Measurements from ENCODE around the gene NTMT1.

NTMT1 gene

DNA sequence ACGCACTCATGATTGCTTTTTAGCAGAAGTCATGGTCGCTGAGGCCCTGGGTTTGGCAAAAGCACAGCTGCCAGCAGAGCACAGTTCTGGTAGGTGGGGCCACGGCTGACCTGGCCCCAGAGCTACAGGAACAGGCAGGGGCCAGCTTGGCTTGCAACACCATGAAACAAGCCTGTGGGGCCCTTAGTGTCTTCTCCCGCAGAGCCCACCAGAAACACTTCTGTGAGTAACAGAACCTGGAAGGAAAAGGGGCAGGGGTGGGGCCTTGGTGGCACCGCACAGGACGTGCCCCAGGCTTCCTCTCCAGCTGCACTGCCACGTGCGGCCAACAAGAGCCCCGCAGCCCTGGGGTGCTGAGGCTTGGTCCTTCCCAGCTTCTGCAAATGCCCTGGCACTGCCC lies 11.1 kb downstream of the NTMT1 start:
- no peak for DNase-seq (ENCODE audit: low read depth, low spot score)

DNA sequence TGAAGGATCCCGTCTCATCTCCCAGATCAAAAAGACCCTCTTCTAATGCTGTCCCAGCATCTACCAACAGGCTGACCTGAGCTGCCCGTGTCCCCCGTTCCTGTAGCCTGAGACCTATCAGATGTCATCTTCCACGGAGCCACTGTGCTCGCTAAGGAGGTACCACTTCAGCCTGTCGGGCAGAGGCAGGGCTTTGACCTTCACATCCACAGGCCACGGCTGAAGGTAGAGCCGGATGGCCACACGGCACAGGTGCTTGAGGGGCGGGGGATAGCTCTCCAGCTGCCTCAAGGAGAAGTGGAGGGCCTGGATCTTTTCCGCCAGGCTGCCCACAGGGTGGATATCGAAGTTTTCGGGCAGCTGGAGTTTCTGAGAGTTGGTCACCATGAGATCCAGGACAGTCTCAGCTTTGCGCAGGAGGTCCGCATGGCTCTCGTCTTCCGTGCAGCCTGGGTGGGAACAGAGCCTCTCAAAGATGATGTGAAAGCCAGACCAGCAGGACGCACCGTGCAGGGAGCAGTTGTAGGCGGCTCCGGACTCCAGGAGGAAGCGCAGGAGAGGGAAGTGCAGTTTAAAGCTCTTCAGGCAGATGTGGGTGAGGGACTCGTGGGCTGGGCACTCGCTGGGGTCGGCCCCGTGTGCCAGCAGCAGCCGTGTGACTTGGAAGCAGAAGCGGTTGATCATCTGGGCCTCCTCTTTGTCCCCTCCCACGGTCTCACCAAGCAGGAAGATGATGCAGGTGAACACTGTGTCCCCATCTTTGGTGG lies 11.9 kb downstream of the NTMT1 start:
- no peak for DNase-seq (ENCODE audit: low read depth, low spot score)

DNA sequence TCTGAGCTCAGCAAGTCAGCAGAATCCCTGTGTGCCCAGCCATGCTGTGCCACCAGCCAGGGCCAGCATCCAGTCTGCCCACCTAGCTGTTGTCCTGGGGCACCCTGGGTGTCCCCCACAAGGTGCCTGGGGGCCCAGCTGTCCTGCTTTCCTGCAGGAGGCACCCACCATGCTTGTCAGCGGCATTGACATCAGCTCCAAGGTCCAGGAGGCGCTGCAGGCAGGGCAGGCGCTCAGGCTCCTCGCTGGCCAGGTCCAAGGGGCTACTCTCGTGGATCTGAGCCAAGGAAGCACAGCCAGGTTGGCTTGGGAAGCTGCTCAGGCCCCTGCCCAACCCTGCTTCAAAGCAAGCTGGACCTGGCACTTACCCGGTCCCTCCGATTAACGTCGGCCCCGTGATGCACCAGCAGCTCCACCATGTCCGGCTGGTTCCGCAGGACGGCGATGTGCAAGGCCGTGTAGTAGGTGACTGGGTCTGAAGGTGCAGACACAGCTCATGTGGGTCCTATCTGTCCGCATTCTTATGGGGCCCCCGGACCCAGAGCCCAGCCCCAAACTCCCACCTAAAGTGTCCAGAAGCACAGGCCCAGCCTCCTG lies 13.2 kb downstream of the NTMT1 start:
- DNase-seq (ENCODE audit: low read depth, low spot score): no peak

DNA sequence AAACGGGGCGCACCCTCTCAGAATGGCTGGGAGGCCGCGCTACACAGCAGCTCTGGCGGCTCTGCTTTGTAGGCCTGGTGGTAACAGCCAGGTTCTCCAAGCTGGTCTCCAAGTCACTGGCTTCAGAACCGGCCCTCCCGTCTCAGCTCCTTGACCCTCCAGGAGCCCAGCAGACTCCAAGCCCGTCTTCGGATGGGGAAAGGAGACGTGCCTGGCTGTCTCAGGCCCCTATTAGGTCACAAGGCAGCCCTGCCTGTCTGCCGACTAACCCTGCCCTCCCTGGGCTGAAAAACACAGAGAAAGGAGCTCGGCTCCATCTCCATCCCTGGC lies 13.8 kb downstream of the NTMT1 start:
- no peak for DNase-seq (ENCODE audit: low read depth, low spot score)

DNA sequence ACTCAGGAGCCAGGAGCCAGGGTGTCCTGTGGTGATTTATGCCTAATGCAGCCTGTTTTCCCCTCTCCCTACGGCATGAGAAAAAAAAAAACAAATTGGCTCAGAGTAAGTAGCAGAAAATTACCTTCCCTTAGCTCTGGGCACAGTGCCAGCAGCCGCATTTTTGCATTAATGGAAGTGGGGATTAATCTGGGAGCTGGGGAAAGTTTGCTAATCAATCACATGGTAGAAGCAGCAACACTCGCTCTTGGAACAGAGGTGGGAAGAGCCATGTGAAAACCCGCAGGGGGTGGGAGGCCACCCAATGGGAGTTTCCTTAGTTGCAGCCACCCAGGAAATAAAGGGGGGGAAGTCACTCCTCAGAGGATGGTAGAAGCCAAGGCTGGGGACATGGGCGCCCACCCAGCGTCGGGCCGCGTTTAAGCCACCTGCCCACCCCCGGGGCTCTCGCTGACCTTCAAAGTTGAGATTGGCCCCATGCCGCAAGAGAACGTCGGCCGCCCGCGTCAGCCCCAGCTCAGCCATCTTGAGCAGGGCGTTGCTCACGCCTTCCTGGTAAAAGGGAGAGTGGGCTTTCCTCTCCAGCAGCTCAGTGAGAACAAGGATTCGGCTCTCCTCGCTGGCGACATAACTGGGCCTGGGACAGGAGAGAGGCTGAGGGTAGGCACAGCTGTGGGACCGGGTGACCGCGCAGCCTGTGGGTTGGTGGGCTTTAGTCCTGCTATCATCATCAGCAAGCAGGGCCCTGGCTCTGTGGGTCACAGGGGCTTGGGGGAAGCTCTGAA lies 14.3 kb downstream of the NTMT1 start:
- DNase-seq (ENCODE audit: low read depth, low spot score): peak; percentile 96

DNA sequence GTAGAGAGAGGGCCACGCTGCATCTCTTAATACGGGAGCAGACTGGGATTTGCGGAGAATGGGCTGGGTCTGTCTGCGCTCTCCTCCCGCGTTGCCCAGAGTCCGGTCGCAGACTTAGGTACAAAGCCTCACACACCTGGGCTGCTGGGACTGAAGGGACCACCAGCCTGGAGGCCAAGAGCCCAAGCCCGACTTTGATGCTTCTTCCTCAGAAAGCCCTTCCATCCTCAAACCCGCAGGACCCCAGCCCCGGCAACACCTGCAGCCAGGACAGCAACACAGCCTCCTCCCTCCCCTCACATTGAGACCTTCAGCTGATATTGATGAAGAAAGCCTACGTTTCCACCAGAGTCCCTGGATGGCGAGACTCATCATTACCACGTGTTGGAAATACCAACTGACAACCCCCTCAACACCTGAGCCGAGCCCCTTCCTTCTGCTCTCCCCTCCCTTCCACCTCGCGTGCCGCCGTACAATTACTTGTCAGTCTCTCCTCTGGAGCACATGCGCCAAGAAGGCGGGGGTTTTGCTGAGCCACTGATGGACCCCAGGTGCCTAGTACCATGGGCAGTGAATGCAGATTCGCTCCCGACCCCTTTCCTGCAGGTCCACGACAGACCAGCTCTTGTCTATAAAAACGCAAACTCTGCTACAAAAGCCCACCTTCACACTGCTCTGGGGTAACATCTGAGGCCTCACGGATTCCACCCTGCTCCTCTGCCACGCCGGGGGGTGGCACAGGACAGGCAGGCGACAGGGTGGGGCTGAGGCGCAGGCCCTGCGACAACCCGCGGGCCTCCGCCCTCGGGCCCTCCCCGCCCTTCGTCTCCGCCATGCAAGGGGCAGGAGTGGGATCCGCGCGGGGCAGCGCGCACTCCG lies 15.1 kb downstream of the NTMT1 start:
- DNase-seq (ENCODE audit: low read depth, low spot score): no peak

DNA sequence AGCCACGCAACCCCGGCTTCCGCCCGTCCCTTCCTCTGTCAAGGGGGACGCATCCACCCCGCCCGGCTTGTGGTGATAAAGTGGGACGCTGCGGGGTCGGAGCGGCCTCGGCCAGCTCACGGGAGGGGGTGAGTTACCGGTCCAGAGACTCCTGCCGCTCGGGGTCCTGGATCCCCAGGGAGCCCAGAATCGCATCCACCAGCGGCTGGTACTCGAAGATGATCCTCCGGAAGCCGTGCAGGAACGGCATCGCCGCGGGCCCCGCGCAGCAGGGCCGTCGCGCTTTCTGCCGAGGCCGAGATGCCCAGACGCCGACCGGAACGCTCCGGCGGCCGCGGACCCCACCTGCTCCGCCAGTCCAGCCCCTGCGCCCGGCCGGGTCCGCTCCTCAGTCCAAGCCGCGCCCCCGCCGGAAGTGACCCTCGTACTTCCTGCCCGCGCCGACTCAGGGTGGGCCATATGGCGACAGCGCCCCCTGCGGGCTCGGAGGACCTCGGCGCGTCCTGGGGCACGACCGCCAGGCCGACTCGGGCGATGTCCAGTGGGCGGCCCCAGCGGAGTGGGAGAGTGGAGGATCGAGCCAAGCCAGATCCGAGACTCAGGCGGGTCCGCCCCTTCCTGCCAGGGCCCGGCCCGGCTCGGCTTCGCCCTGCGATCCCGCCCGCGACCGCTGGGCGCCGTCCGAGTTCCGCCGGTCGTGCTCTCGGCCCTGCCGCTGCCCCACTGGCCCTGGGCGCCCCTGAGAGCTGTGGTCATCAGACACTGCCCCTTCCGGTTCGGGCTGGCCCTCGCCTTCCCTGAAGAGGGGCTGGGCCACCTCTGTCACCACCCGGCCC lies 16.0 kb downstream of the NTMT1 start, which contains the start of gene ASB6:
Gene ASB6, minus strand, starts transcription at position 402 of the 836 bp plus-strand sequence. Its CDS starts 152 bp downstream, at position 250.
- peak; percentile 99 for DNase-seq (ENCODE audit: low read depth, low spot score)

DNA sequence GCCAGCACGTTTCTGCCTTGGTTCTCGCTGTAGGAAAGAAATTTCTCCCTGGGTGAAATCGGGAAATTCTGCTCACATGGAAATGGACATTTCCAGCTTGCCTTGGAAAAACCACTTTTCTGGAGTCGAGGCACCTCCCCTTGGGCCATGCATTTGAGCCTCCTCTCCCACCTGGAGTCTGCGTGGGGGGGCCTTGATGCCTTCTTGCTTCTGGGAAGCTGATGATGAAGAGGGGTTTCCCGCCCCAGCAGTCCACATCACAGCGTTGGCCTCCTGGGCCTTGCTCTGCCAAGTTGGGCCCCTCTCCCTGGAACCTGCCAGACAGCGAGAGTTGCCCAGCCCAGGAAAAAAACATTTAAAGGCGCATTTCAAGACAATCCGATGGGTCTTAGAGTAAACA lies 17.7 kb downstream of the NTMT1 start:
- DNase-seq (ENCODE audit: low read depth, low spot score): no peak

DNA sequence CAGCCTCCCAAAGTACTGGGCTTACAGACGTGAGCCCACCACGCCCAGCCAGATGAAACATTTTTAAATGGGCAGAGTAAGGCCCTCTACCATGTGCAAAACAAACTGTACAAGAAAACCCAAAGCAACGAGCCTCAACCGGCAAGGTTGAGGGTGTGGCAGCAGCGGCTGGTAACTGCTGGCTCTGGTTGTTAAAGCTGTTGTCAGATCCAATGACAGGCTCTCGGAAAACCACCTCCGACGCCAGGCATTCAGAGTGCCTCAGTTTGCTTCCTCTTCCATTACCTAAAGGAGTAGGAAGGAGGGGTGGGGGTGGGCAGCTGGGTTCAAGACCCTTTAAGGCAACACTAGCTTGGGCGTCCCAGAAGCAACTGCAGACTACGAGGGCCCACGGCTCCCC lies 18.4 kb downstream of the NTMT1 start:
- no peak for DNase-seq (ENCODE audit: low read depth, low spot score)

DNA sequence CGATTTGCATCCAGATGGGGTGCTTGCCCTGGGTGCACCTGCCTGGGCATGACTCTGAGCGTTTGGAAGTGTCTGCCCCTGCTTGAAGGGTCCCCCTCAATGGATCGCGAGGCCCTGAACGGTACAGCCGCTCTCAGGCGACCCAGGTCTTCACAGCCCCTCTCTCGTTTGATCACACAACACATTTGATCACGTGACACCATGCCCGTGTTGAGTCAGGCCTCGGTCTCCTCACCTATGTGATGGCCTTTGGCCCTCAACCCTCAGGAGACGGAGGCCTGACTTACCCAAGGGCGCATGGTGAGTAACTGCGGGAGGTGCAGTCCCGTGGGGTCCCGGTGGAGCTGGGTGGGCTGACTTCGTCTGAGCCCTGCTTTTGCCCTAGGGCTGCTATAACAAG lies 18.9 kb downstream of the NTMT1 start:
- no peak for DNase-seq (ENCODE audit: low read depth, low spot score)

DNA sequence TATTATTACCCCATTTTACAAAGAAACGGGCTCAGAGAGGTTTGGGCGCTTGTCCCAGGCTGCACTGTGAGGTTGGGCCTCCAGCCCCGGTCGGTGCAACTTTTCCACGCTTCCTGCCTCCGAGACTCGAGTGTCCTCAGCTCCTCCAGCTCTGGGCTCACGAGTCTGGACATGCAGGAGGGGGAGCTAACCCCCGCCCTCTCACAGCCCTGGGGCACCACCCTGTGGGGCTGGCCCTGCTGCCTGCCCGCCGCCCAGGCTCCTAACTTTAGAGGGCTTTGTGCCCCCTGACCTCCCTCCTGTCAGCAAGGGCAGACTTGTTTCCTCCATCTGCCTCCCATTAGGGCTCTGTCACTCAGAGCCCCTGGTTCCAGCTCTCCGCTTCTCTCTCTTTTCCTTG lies 20.3 kb downstream of the NTMT1 start:
- no peak for DNase-seq (ENCODE audit: low read depth, low spot score)

DNA sequence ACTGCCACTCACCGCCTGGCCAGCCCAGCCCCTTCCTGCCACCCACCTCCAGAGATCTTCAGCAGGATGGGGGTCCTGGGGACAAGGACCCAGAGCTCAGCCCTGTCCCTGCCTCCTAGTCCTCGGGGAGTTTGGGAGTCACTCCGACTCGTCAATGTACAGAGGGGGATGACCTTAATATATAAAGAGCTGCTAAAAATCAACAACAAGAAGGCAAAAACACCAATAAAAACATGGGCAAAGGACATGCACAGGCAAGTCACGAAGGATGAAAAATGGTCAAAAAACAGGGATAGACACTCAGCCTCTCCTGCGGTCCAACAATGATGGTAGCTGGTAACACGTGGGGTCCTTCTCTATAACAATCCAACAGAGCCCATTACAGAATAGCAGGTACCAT lies 20.7 kb downstream of the NTMT1 start:
- no peak for DNase-seq (ENCODE audit: low read depth, low spot score)

DNA sequence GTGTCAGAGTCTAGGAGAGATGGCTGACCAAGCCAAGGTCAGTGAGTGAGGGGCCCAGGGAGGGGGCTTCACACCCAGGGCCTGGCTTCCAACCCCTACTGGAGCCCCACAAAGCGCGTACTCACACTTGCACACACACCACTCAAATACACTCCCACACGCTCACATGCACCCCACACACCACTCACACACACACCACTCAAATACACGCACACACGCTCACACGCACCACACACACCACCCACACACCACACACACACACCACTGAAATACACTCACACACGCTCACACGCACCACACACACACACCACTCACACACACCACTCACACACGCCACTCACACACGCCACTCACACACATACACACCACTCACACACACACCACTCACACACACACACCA lies 21.7 kb downstream of the NTMT1 start:
- DNase-seq (ENCODE audit: low read depth, low spot score): no peak

DNA sequence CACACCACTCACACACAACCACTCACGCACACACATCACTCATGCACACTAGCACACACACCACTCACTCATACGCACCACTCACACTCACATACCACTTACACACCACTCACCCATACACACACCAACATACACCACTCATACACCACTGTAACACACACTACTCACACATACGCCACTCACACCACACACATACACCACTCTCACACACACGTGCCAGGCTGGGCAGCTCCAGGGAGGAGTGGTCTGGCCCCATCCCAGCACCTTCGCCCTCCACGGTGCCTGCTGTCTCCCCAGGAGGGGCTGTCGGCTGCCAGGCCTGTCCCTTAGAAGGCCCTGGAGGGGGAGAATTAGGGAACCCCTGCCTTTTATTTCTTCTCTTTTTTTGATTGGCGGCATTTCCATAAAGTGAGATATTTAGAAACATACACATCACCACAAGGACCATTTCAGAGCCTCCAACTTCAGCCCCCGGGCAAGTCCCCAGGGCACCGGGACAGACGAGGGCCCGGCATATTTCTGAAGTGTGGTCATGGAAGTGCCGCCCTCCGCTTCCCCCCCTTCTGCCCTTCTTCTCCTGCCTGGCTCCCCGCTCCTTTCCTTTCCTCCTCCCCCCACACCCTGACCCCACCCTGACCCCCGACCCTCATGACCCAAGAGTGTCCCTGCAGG lies 22.3 kb downstream of the NTMT1 start:
- DNase-seq (ENCODE audit: low read depth, low spot score): no peak

DNA sequence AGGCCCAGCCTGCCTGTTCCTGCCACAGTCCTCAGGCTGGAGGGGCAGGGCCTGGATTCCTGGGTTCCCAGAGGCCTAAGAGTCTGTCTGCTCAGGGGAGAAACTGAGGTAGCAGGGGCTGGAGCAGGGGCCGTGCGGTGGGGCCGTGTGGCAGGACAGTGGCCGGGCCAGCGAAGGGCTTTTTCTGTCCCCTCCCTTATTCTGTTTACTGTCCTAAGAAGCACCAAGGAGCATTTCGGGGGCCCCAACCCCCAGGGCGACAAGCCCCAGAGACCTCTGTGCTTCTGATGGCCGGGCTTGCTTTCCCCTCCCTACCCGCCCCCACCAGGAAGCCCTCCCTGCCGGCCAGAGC lies 22.8 kb downstream of the NTMT1 start:
- DNase-seq (ENCODE audit: low read depth, low spot score): no peak

DNA sequence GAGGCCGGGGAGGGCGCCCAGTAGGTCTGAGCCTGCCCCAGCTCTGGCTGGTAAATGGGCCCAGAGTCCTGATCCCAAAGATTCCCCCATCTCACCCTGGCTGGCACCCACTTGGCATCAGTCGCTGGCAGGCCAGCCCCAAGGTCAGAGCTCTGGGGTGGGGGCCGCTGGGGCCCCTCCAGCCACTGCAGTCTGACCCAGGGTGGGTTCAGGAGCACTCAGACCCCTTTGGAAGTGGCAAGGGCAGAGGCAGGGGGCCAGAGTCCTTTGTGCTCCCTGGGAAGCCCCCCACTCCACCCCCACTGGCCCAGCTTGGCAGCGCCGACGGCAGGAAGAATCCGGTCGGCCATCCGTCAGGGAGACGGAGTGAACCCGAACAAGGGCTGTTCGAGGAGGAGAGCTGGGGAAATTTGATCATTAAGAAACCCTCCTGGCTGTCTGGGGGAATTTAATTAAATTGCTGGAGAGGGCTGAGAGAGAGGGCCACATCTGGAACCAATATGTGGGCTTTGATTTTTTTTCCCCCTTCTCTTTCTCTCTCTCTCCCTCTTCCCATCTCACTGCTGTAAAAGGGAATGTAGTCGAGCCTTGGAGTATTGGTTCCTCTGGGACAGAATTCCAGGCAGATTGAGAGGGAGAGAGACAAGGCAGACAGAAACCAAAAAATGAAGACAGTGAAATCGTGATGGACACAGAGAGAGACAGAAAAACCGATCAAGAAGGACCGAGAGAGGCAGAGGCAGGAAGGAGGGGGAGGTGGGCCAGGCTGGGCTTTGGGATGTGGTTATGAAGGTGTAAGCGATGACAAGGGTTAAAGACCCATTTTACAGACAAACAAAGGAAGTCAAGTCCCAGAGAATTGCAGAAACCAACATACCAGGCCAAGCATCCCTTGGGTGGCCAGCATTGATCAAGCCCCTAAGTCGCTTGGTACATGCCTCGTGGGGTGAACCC lies 24.0 kb downstream of the NTMT1 start:
- no peak for DNase-seq (ENCODE audit: low read depth, low spot score)

DNA sequence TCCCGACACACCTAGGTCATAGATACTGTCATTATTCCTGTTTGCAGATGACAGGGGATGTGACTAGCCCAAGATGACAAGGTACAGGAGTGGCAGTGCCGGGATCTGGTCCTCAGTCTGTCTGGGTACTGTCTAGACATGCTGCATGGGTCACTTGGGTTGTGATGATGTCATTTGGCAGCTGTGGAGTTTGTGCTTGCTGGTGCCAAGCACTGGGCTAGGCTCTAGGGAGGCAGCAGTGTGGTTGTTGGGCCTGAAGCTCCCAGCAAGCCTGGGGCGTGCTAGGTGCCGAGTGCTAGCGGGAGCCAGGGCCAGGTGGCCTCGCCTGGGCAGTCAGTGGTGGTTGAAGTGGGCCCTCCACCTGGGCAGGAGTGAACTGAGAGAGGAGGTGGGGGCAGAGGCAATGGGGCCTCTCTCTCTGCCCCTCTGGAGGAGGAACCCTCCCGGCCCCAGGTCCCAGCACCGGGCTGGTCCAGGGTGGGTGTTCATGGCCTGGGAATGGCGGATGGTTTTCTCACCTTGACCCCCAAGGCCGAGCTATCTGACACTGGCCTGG lies 24.8 kb downstream of the NTMT1 start:
- DNase-seq (ENCODE audit: low read depth, low spot score): no peak

DNA sequence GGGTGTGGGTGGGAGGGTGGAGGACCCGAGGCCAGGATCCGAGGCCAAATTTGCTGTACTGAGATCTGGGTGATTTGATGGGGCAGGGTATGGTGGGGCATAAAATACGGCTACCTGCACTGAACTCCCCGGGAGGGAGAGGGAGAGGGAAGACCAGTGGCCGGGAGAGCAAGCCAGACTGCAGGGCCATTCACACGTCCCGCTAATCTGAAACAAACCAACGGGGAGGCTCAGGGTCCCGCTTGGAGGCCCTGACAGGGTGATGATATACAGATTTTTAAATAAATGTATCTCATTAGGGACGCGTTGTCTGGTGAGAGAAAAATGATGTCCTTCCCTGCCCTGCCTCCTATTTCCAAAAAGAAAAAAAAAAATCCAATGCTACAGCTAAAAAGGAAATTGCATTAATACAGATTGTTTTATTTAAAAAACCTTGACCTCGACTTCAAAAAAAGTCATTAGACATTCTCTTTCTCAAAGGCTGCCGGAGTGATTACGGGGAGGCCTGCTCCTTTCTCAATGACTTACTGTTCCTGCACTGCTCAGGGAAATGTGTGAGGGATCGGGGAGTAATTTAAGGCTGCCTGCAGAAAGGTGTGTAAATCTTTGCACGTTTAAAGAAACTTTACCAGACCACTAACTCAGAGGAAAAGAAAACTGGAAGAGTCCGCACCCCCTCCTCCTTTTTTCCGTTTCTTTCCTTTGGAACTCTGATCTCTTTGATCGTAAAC lies 28.0 kb downstream of the NTMT1 start:
- no peak for DNase-seq (ENCODE audit: low read depth, low spot score)
